Pancreas (tissue), 10 donors: ENCODE results near the gene CDK7. TPM values are rescaled to one million over a fixed set of nuclear protein-coding genes. Genes with fewer than 3 reads are reported as not detected.

Experiments used
- ATAC-seq, 4 donors: fragments of 200-7000 bp; cut with Tn5 transposase; one replicate each; pipeline versions ENCODE4 v1.8.0 to v1.9.1; 2020; ENCODE audit warnings: mild to moderate bottlenecking in 4 of 4, moderate library complexity in 4 of 4
- DNase-seq, 6 donors: peaks; one replicate each; pipeline ENCODE4 v3.0.0-alpha.2; 2020
- FAIRE-seq: peaks from 2 replicates; lab custom pipeline; 2012; peaks lifted over from hg19 to GRCh38; lab: Jason Lieb, UNC
- H3K27ac ChIP-seq, 4 donors: fragments of 200-600 bp; sonication (generic); 1 replicate in 3 of 4; 2 replicates in 1 of 4; pipeline versions ENCODE4 v1.5.0 to v1.8.0; 2020
- H3K27me3 ChIP-seq, 4 donors: fragments of 200-600 bp; one replicate each; pipeline ENCODE4 v1.8.0; 2021
- H3K36me3 ChIP-seq, 3 donors: fragments of 200-600 bp; sonication (generic) in 1 of 3; one replicate each; pipeline versions ENCODE4 v1.5.0 to v1.8.0; 2020 to 2021
- H3K4me1 ChIP-seq, 3 donors: fragments of 200-600 bp; one replicate each; pipeline ENCODE4 v1.8.0; 2021
- H3K4me3 ChIP-seq, 4 donors: fragments of 200-600 bp; sonication (generic) in 2 of 4; one replicate each; pipeline versions ENCODE4 v1.5.0 to v1.8.0; 2020 to 2021
- H3K9me3 ChIP-seq, 4 donors: fragments of 200-600 bp; one replicate each; pipeline ENCODE4 v1.8.0; 2021
- WGBS, 2 donors: extraction: QIAGEN DNeasy Blood & Tissue Kit; methylation state at CpG; one replicate each; pipeline ENCODE4 v1.1.7; 2013; 5-methylcytosine and 5-hydroxymethylcytosine counted together
- intact Hi-C, 3 donors: fragments of 100-400 bp; cut with DNase I; formaldehyde crosslinking; loops; one replicate each; pipeline versions ENCODE4 v1.11.1 to v1.14.2; 2022
- polyA plus RNA-seq, 2 donors: library from polyadenylated mRNA; stranded (reverse); fragments of 200-250 nt; gene quantifications; one replicate each; pipeline ENCODE4 v1.2.3, GENCODE V29; 2013
- total RNA-seq, 6 donors: library from RNA; stranded (reverse); fragmentation: NEBNext Ultra II Directional in 4 of 6; extraction: Animal tissue kit (Norgen Biotek cat#: 25700) in 4 of 6; gene quantifications; one replicate each; pipeline versions ENCODE4 v1.2.1 to v1.2.4, GENCODE V29; 2021 to 2023
- TF ChIP-seq, protein P1 (sequence below), 4 donors: fragments of 200-600 bp; sonication (generic) in 3 of 4; IDR thresholded peaks; one replicate each; pipeline versions ENCODE4 v1.5.0 to v1.8.0; 2021; ENCODE audit warnings: antibody characterized with exemption in 4 of 4
- donor health status: healthy with polysubstance abuse.
- donor health status: DM: no; HTN: no; CAD: no; lungs with moderate emphysema.
- donor health status: DM: no; HTN: no; CAD: no.
- donor health status: control.
- donor health status: control.
- donor health status: Bipolar disorder and iron deficiency.
- donor health status: DM: yes; HTN: yes; CAD: no.
- donor health status: DM: no; HTN: no; CAD: no.
- donor health status: DM: no; HTN: no; CAD: no.
- donor health status: DM: yes; HTN: yes; CAD: no.

Gene CDK7
- total and polyA plus RNA-seq, 8 donors, result 6.2 to 13.6 (median 10.2) TPM

GRCh38 chr5:69295088-69295754 lies 60.5 kb downstream of the CDK7 start:
- ATAC-seq (no peak), DNase-seq (no peak), FAIRE-seq (no peak)
- WGBS, 2 donors, result 74 to 80% methylated on average over 10 of the region's 10 CpGs
- no peaks in the 10 kb centered on the region for H3K36me3 ChIP-seq
- intact Hi-C loops, result no loop called here
- H3K9me3 ChIP-seq, result no peaks in the 10 kb centered on the region
- H3K27me3 ChIP-seq, result no peaks in the 10 kb centered on the region
- no peak overlapping the region for H3K4me3 ChIP-seq
- TF ChIP-seq, protein P1, sequence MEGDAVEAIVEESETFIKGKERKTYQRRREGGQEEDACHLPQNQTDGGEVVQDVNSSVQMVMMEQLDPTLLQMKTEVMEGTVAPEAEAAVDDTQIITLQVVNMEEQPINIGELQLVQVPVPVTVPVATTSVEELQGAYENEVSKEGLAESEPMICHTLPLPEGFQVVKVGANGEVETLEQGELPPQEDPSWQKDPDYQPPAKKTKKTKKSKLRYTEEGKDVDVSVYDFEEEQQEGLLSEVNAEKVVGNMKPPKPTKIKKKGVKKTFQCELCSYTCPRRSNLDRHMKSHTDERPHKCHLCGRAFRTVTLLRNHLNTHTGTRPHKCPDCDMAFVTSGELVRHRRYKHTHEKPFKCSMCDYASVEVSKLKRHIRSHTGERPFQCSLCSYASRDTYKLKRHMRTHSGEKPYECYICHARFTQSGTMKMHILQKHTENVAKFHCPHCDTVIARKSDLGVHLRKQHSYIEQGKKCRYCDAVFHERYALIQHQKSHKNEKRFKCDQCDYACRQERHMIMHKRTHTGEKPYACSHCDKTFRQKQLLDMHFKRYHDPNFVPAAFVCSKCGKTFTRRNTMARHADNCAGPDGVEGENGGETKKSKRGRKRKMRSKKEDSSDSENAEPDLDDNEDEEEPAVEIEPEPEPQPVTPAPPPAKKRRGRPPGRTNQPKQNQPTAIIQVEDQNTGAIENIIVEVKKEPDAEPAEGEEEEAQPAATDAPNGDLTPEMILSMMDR (IDR thresholded peaks at IDR 0.05), result no peak
- H3K4me1 ChIP-seq, result no peaks in the 10 kb centered on the region
- no peak overlapping the region for H3K27ac ChIP-seq

- ATAC-seq (no peak), FAIRE-seq (no peak), DNase-seq (no peak)
- TF ChIP-seq, protein P1 (IDR thresholded peaks at IDR 0.05), result no peak
- Histone ChIP-seq H3K36me3 (no peaks in the 10 kb centered on the region), H3K27me3 (no peaks in the 10 kb centered on the region), H3K4me3 (no peak overlapping the region), H3K4me1 (no peaks in the 10 kb centered on the region), H3K9me3 (no peaks in the 10 kb centered on the region), H3K27ac (no peak overlapping the region)
- 82 to 83% methylated on average over 6 of the region's 6 CpGs for WGBS, 2 donors
- intact Hi-C loops, result no loop called here
Measured at GRCh38 chr5:69299625-69300024, 64.9 kb downstream of the CDK7 start.

GRCh38 chr5:69300537-69301203 lies 66.0 kb downstream of the CDK7 start:
- WGBS, 2 donors, result 84 to 88% methylated on average over 5 of the region's 5 CpGs
- Histone ChIP-seq H3K36me3 (no peaks in the 10 kb centered on the region), H3K27ac (no peak overlapping the region), H3K9me3 (no peaks in the 10 kb centered on the region), H3K4me1 (no peaks in the 10 kb centered on the region), H3K27me3 (no peaks in the 10 kb centered on the region), H3K4me3 (no peak overlapping the region)
- TF ChIP-seq, protein P1 (IDR thresholded peaks at IDR 0.05), result no peak
- no peak for FAIRE-seq
- intact Hi-C loops, result no loop called here
- no peak for DNase-seq
- no peak for ATAC-seq

DNA sequence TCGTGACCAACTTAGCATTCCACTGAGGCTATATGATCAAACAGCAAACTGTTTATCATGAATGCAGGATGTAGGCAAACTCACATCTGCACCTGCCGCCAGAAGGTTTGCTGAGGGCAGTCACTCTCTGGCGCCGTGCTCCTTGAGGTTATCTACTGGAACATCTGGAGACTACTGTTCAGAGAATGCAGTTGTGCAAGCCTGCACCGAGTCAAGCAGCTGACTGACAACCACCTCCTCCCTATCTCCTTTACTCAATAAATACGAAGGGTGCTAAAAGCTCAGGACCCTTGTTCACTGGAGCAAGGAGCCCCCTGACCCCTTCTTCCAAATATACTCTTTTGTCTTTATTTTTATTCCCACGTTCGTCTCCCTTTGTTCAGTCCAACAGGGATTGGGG lies 70.8 kb downstream of the CDK7 start:
- no peak for DNase-seq
- peaks cover 0 to 7% (median 0%) of the 10 kb centered on the region in 3 donors for H3K36me3 ChIP-seq
- ATAC-seq, result no peak
- H3K4me3 ChIP-seq, result no peak overlapping the region
- TF ChIP-seq, protein P1 (IDR thresholded peaks at IDR 0.05), result no peak
- no peak for FAIRE-seq
- H3K4me1 ChIP-seq, result no peaks in the 10 kb centered on the region
- intact Hi-C loops, result no loop called here
- H3K27ac ChIP-seq, result no peak overlapping the region
- H3K27me3 ChIP-seq, result no peaks in the 10 kb centered on the region
- H3K9me3 ChIP-seq, result no peaks in the 10 kb centered on the region
- 92 to 95% methylated on average over 8 of the region's 8 CpGs for WGBS, 2 donors

GRCh38 chr5:69308046-69308553 lies 73.4 kb downstream of the CDK7 start:
- peaks cover 0 to 13% (median 0%) of the 10 kb centered on the region in 3 donors for H3K36me3 ChIP-seq
- WGBS, 2 donors, result 53 to 60% methylated on average over 3 of the region's 3 CpGs

More at GRCh38 chr5:69308046-69308553, 73.4 kb downstream of the CDK7 start:
- FAIRE-seq (no peak), DNase-seq (no peak), ATAC-seq (no peak)
- intact Hi-C loops, result no loop called here
- Histone ChIP-seq H3K27ac (no peak overlapping the region), H3K4me1 (no peaks in the 10 kb centered on the region), H3K9me3 (no peaks in the 10 kb centered on the region), H3K27me3 (no peaks in the 10 kb centered on the region), H3K4me3 (no peak overlapping the region)
- TF ChIP-seq, protein P1 (IDR thresholded peaks at IDR 0.05), result no peak
